HCT116 (cell line): ENCODE measurements around the gene LHCGR. TPM values are rescaled to one million over a fixed set of nuclear protein-coding genes. Genes with fewer than 3 reads are reported as not detected.

Source experiments
- ATAC-seq: fragments of 200-7000 bp; cut with Tn5 transposase; 2 replicates; pipeline ENCODE4 v1.9.1; 2020; ENCODE audit warnings: mild to moderate bottlenecking, moderate library complexity
- BruUV-seq: library from RNA; stranded (reverse); fragments of 400-500 nt; replicated peaks from 2 replicates; lab custom pipeline; 2021; lab: Mats Ljungman, UMichigan
- CTCF ChIA-PET: fragments of 300-600 bp; sonication (Branson Sonifier 250); formaldehyde crosslinking; loops from one replicate; lab custom pipeline; 2021; ENCODE audit warnings: antibody characterized with exemption; lab: Charles Lee
- POLR2A ChIA-PET: fragments of 300-600, 350-600 bp; sonication (Branson Sonifier 250); formaldehyde crosslinking; loops from one replicate; lab custom pipeline; 2021; ENCODE audit warnings: antibody characterized with exemption; lab: Charles Lee
- RAD21 ChIA-PET, 2 experiments: fragments of 300-600 bp; sonication (Branson Sonifier 250); formaldehyde crosslinking; loops; one replicate each; lab custom pipeline; 2023; ENCODE audit warnings: low total read pairs in 2 of 2; ENCODE audit not compliant: uncharacterized antibody in 2 of 2, unreplicated experiment in 2 of 2, low non-redundant PET in 1 of 2; lab: Charles Lee
- DNase-seq: peaks from one replicate; pipeline ENCODE4 v3.0.0-alpha.2; 2010; ENCODE audit warnings: low read depth, low spot score
- H2AFZ ChIP-seq: fragments of 200-600 bp; shearing (Covaris generic), sonication (generic); 2 replicates; pipeline ENCODE4 v1.6.1; 2017; ENCODE audit warnings: low read depth, mixed run types, mixed read lengths, antibody characterized with exemption, low read length; ENCODE audit not compliant: poor library complexity, severe bottlenecking
- H3K27ac ChIP-seq: 2 replicates; pipeline ENCODE4 v1.5.1; 2012; ENCODE audit warnings: low read depth, low read length
- H3K27me3 ChIP-seq: fragments of 200-600 bp; sonication (generic); 2 replicates; pipeline ENCODE4 v1.6.1; 2016; ENCODE audit warnings: mixed run types, low read length, mixed read lengths; ENCODE audit not compliant: insufficient read depth
- H3K36me3 ChIP-seq, 2 experiments: fragments of 200-500 bp in 1 of 2; fragments of 200-600 bp in 1 of 2; sonication (Bioruptor generic) in 1 of 2; sonication (generic) in 1 of 2; 2 replicates each; pipeline versions ENCODE4 v1.5.1 to v1.6.1; 2014 to 2016; ENCODE audit warnings: low read length in 2 of 2, inconsistent platforms in 1 of 2, mixed read lengths in 1 of 2, mixed run types in 1 of 2; ENCODE audit not compliant: insufficient read depth in 2 of 2, control insufficient read depth in 1 of 2
- H3K4me1 ChIP-seq, 2 experiments: fragments of 200-600 bp in 1 of 2; sonication (generic) in 1 of 2; 2 replicates each; pipeline versions ENCODE4 v1.5.1 to v1.6.1; 2012 to 2017; ENCODE audit warnings: low read length in 2 of 2, inconsistent platforms in 1 of 2, mild to moderate bottlenecking in 1 of 2, mixed read lengths in 1 of 2, mixed run types in 1 of 2, moderate library complexity in 1 of 2; ENCODE audit not compliant: insufficient read depth in 2 of 2, control insufficient read depth in 1 of 2
- H3K4me2 ChIP-seq: fragments of 200-600 bp; sonication (generic); 2 replicates; pipeline ENCODE4 v1.6.1; 2017; ENCODE audit warnings: mixed run types, low read length, mixed read lengths
- H3K4me3 ChIP-seq, 2 experiments: fragments of 200-600 bp in 1 of 2; sonication (generic) in 1 of 2; replicated peaks in 1 of 2; 2 replicates each; pipeline ENCODE4 v1.5.1; 2011 to 2016; ENCODE audit warnings: low read length in 2 of 2, control low read depth in 1 of 2, low read depth in 1 of 2, mild to moderate bottlenecking in 1 of 2, mixed read lengths in 1 of 2, mixed run types in 1 of 2
- H3K79me2 ChIP-seq: fragments of 200-600 bp; sonication (generic); 2 replicates; pipeline ENCODE4 v1.6.1; 2017; ENCODE audit warnings: mild to moderate bottlenecking, mixed run types, low read length, moderate library complexity, mixed read lengths; ENCODE audit not compliant: insufficient read depth
- H3K9ac ChIP-seq: fragments of 200-600 bp; sonication (generic); 2 replicates; pipeline ENCODE4 v1.6.1; 2016; ENCODE audit warnings: low read length, mixed read lengths
- H3K9me2 ChIP-seq: fragments of 200-600 bp; sonication (generic), shearing (Covaris generic); 2 replicates; pipeline ENCODE4 v1.6.1; 2017; ENCODE audit warnings: mixed run types, mild to moderate bottlenecking, moderate library complexity; ENCODE audit not compliant: insufficient read depth
- H3K9me3 ChIP-seq, 2 experiments: fragments of 200-500 bp in 1 of 2; fragments of 200-600 bp in 1 of 2; sonication (Bioruptor generic) in 1 of 2; sonication (generic) in 1 of 2; 2 replicates each; pipeline ENCODE4 v1.6.1; 2014 to 2017; ENCODE audit warnings: low read length in 2 of 2, mixed read lengths in 2 of 2, inconsistent platforms in 1 of 2, low read depth in 1 of 2, mild to moderate bottlenecking in 1 of 2, mixed run types in 1 of 2, moderate library complexity in 1 of 2; ENCODE audit not compliant: control insufficient read depth in 1 of 2, insufficient read depth in 1 of 2
- H4K20me1 ChIP-seq: fragments of 200-600 bp; sonication (generic), shearing (Covaris generic); 2 replicates; pipeline ENCODE4 v1.6.1; 2017; ENCODE audit warnings: mixed run types, mild to moderate bottlenecking, moderate library complexity; ENCODE audit not compliant: insufficient read depth
- CEBPB ChIP-seq: IDR thresholded peaks from 2 replicates; pipeline ENCODE4 v1.6.1; 2012; ENCODE audit warnings: low read depth
- EZH2phosphoT487 ChIP-seq: fragments of 200-600 bp; IDR thresholded peaks from 2 replicates; pipeline ENCODE4 v1.6.1; 2018; ENCODE audit warnings: antibody characterized with exemption, borderline replicate concordance
- POLR2A ChIP-seq: IDR thresholded peaks from 2 replicates; pipeline ENCODE4 v1.7.0; 2011; ENCODE audit warnings: borderline replicate concordance; ENCODE audit not compliant: insufficient read depth, insufficient read length; ENCODE audit errors: extremely low read depth
- POLR2AphosphoS5 ChIP-seq: IDR thresholded peaks from 2 replicates; pipeline ENCODE4 v1.6.1; 2011; ENCODE audit warnings: mild to moderate bottlenecking, low read depth, low read length, moderate library complexity
- SIN3A ChIP-seq: IDR thresholded peaks from 2 replicates; pipeline ENCODE4 v1.6.1; 2012; ENCODE audit warnings: low read depth
- SRF ChIP-seq: IDR thresholded peaks from 2 replicates; pipeline ENCODE4 v1.6.1; 2012; ENCODE audit warnings: low read depth
- TCF7L2 ChIP-seq: IDR thresholded peaks from 2 replicates; pipeline ENCODE4 v1.7.0; 2011; ENCODE audit warnings: borderline replicate concordance, inconsistent platforms; ENCODE audit not compliant: insufficient read depth, insufficient read length; ENCODE audit errors: extremely low read depth
- YY1 ChIP-seq: IDR thresholded peaks from 2 replicates; pipeline ENCODE4 v1.6.1; 2011; ENCODE audit warnings: low read length, low read depth, moderate library complexity, mild to moderate bottlenecking; ENCODE audit not compliant: insufficient replicate concordance; ENCODE audit errors: extremely low read depth
- ZFX ChIP-seq: fragments of 450-650 bp; IDR thresholded peaks from 2 replicates; pipeline ENCODE4 v1.6.1; 2017
- ZNF274 ChIP-seq: fragments of 200-500 bp; sonication (Bioruptor generic); IDR thresholded peaks from 2 replicates; pipeline ENCODE4 v1.6.1; 2014; ENCODE audit warnings: mild to moderate bottlenecking, low read depth, low read length, inconsistent platforms
- intact Hi-C: fragments of 100-400 bp; cut with micrococcal nuclease; formaldehyde crosslinking; loops from 2 replicates; pipeline ENCODE4 v1.10.0; 2022
- total RNA-seq: library from RNA; stranded (reverse); gene quantifications from one replicate; pipeline ENCODE4 v1.2.1, GENCODE V29; 2021; ENCODE audit not compliant: unreplicated experiment
- TF ChIP-seq, protein P1 (sequence below): IDR thresholded peaks from 2 replicates; pipeline ENCODE4 v1.6.1; 2012
- TF ChIP-seq, protein P2 (sequence below): IDR thresholded peaks from 2 replicates; pipeline ENCODE4 v1.6.1; 2011; ENCODE audit warnings: mild to moderate bottlenecking, low read length, moderate library complexity; ENCODE audit not compliant: insufficient replicate concordance; ENCODE audit errors: extremely low read depth
- TF ChIP-seq, protein P3 (sequence below), 3 experiments: fragments of 200-600 bp in 1 of 3; sonication (generic) in 1 of 3; IDR thresholded peaks in 2 of 3; conservative IDR thresholded peaks in 1 of 3; 2 replicates each; pipeline ENCODE4 v1.5.1; 2012 to 2017; ENCODE audit warnings: low read depth in 2 of 3, low read length in 2 of 3, antibody characterized with exemption in 1 of 3, borderline replicate concordance in 1 of 3, control low read depth in 1 of 3, mild to moderate bottlenecking in 1 of 3, mixed read lengths in 1 of 3, mixed run types in 1 of 3, moderate library complexity in 1 of 3; ENCODE audit not compliant: insufficient read depth in 1 of 3

LHCGR gene
- total RNA-seq, 1 experiment from 2014 or later: not detected

- ChIA-PET POLR2A (no interaction called here), RAD21 (no interaction called here), CTCF (no interaction called here)
- no peaks in the 10 kb centered on the region for H3K4me1 ChIP-seq
- intact Hi-C loops: no loop called here
- no peaks in the 10 kb centered on the region for H3K79me2 ChIP-seq
- ATAC-seq: no peak
- H2AFZ ChIP-seq: no peak overlapping the region
- H3K4me3 ChIP-seq: no peak overlapping the region
- H3K9me3 ChIP-seq: no peaks in the 10 kb centered on the region
- no peaks in the 10 kb centered on the region for H4K20me1 ChIP-seq
- DNase-seq: no peak
- no peaks in the 10 kb centered on the region for H3K9me2 ChIP-seq
- no peak overlapping the region for H3K27ac ChIP-seq
- no TSS peak for BruUV-seq
- no peaks in the 10 kb centered on the region for H3K36me3 ChIP-seq
- no peak overlapping the region for H3K9ac ChIP-seq
- H3K27me3 ChIP-seq: peaks cover 17% of the 10 kb centered on the region
- H3K4me2 ChIP-seq: no peak overlapping the region
- TF ChIP-seq CEBPB (no peak), EZH2phosphoT487 (no peak), SIN3A (no peak), POLR2A (no peak), ZFX (no peak), YY1 (no peak), POLR2AphosphoS5 (no peak)
- TF ChIP-seq, protein P1, sequence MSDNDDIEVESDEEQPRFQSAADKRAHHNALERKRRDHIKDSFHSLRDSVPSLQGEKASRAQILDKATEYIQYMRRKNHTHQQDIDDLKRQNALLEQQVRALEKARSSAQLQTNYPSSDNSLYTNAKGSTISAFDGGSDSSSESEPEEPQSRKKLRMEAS: no peak
- TF ChIP-seq, protein P2, sequence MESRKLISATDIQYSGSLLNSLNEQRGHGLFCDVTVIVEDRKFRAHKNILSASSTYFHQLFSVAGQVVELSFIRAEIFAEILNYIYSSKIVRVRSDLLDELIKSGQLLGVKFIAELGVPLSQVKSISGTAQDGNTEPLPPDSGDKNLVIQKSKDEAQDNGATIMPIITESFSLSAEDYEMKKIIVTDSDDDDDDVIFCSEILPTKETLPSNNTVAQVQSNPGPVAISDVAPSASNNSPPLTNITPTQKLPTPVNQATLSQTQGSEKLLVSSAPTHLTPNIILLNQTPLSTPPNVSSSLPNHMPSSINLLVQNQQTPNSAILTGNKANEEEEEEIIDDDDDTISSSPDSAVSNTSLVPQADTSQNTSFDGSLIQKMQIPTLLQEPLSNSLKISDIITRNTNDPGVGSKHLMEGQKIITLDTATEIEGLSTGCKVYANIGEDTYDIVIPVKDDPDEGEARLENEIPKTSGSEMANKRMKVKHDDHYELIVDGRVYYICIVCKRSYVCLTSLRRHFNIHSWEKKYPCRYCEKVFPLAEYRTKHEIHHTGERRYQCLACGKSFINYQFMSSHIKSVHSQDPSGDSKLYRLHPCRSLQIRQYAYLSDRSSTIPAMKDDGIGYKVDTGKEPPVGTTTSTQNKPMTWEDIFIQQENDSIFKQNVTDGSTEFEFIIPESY: no peak
- TF ChIP-seq, all 23 proteins: peak for 0
Measured at GRCh38 chr2:48738806-48739205, 16.7 kb downstream of the LHCGR start.

DNA sequence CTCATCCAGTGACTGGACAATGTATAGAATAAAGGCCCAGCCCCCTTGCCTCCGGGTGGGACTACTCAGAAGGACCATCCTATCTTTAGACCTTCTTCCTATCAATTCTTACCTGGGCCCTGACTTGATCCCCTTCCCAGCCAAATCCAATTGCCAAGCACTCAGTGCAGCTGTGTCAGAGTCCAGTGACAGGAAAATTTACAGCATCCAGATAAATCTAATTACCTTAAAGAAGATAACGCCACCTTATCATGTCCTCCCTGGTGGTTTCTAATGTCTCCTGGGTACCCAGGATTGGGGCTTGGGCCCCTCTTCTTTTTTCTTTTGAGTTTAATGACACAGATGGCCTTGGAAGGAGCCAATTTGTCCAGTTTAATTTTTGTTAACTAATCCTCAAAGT lies 19.3 kb downstream of the LHCGR start:
- Histone ChIP-seq H2AFZ (no peak overlapping the region), H3K9ac (no peak overlapping the region), H3K9me2 (no peaks in the 10 kb centered on the region), H3K4me3 (no peak overlapping the region), H3K36me3 (no peaks in the 10 kb centered on the region), H3K27me3 (peaks cover 43% of the 10 kb centered on the region), H3K9me3 (no peaks in the 10 kb centered on the region), H4K20me1 (no peaks in the 10 kb centered on the region), H3K79me2 (no peaks in the 10 kb centered on the region), H3K4me2 (no peak overlapping the region), H3K4me1 (no peaks in the 10 kb centered on the region), H3K27ac (no peak overlapping the region)
- no peak for DNase-seq
- ChIA-PET CTCF (no interaction called here), POLR2A (no interaction called here), RAD21 (no interaction called here)
- no TSS peak for BruUV-seq
- no peak for ATAC-seq
- intact Hi-C loops: no loop called here
- TF ChIP-seq SRF (no peak), TCF7L2 (no peak), YY1 (no peak), ZNF274 (no peak), POLR2A (no peak)
- TF ChIP-seq, protein P3, sequence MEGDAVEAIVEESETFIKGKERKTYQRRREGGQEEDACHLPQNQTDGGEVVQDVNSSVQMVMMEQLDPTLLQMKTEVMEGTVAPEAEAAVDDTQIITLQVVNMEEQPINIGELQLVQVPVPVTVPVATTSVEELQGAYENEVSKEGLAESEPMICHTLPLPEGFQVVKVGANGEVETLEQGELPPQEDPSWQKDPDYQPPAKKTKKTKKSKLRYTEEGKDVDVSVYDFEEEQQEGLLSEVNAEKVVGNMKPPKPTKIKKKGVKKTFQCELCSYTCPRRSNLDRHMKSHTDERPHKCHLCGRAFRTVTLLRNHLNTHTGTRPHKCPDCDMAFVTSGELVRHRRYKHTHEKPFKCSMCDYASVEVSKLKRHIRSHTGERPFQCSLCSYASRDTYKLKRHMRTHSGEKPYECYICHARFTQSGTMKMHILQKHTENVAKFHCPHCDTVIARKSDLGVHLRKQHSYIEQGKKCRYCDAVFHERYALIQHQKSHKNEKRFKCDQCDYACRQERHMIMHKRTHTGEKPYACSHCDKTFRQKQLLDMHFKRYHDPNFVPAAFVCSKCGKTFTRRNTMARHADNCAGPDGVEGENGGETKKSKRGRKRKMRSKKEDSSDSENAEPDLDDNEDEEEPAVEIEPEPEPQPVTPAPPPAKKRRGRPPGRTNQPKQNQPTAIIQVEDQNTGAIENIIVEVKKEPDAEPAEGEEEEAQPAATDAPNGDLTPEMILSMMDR (IDR thresholded peaks at IDR 0.05 in 2 of 3, conservative IDR thresholded peaks at IDR 0.05 in 1 of 3; ENCODE audit: borderline replicate concordance in 1 of 3, insufficient read depth in 1 of 3, low read depth in 2 of 3, low read length in 2 of 3): no peak
- TF ChIP-seq, protein P2: no peak
- TF ChIP-seq, protein P1: no peak
